Heart left ventricle (tissue), 16 donors: ENCODE results near the gene NBAS. TPM values are rescaled to one million over a fixed set of nuclear protein-coding genes. Genes with fewer than 3 reads are reported as not detected.

Experiments used
- ATAC-seq, 4 donors: fragments of 200-7000 bp; cut with Tn5 transposase; one replicate each; pipeline ENCODE4 v1.9.1; 2020 to 2022; ENCODE audit warnings: moderate library complexity in 4 of 4, mild to moderate bottlenecking in 3 of 4, moderate number of reproducible peaks in 1 of 4
- DNase-seq, 5 donors: peaks; one replicate each; pipeline ENCODE4 v3.0.0-alpha.2; 2020
- H3K27ac ChIP-seq, 12 donors: fragments of 200-600 bp; sonication (generic) in 4 of 12; one replicate each; pipeline versions ENCODE4 v1.5.0 to v1.8.0; 2016 to 2022; ENCODE audit warnings: mild to moderate bottlenecking in 2 of 12
- H3K27me3 ChIP-seq, 9 donors: fragments of 200-600 bp; sonication (generic) in 2 of 9; one replicate each; pipeline versions ENCODE4 v1.5.1 to v1.8.0; 2016 to 2022; ENCODE audit warnings: mild to moderate bottlenecking in 3 of 9
- H3K36me3 ChIP-seq, 9 donors: fragments of 200-600 bp; sonication (generic) in 2 of 9; one replicate each; pipeline versions ENCODE4 v1.5.0 to v1.8.0; 2018 to 2022; ENCODE audit warnings: mild to moderate bottlenecking in 2 of 9
- H3K4me1 ChIP-seq, 12 donors: fragments of 200-600 bp; sonication (generic) in 4 of 12; one replicate each; pipeline versions ENCODE4 v1.5.0 to v1.8.0; 2016 to 2022; ENCODE audit warnings: mild to moderate bottlenecking in 3 of 12
- H3K4me3 ChIP-seq, 12 donors: fragments of 200-600 bp; sonication (generic) in 4 of 12; one replicate each; pipeline versions ENCODE4 v1.5.0 to v1.8.0; 2017 to 2022; ENCODE audit warnings: mild to moderate bottlenecking in 9 of 12, moderate library complexity in 4 of 12
- H3K9me3 ChIP-seq, 12 donors: fragments of 200-600 bp; sonication (generic) in 4 of 12; one replicate each; pipeline versions ENCODE4 v1.5.0 to v1.8.0; 2016 to 2022; ENCODE audit warnings: mild to moderate bottlenecking in 1 of 12
- CTCF ChIP-seq, 12 donors: fragments of 200-600 bp; sonication (generic) in 4 of 12; IDR thresholded peaks; one replicate each; pipeline versions ENCODE4 v1.5.0 to v1.8.0; 2018 to 2022; ENCODE audit warnings: antibody characterized with exemption in 12 of 12, mild to moderate bottlenecking in 5 of 12
- POLR2A ChIP-seq, 2 donors: fragments of 450-650 bp; IDR thresholded peaks; one replicate each; pipeline ENCODE4 v1.6.1; 2017; ENCODE audit warnings: antibody characterized with exemption in 2 of 2, mild to moderate bottlenecking in 2 of 2, moderate library complexity in 2 of 2
- WGBS, 4 donors: extraction: QIAGEN DNeasy Blood & Tissue Kit in 2 of 4; methylation state at CpG; one replicate each; pipeline versions ENCODE4 v1.1.5 to v1.1.7; 2013 to 2018; 5-methylcytosine and 5-hydroxymethylcytosine counted together
- intact Hi-C, 10 donors: fragments of 100-400 bp; cut with DNase I; formaldehyde crosslinking; loops; one replicate each; pipeline versions ENCODE4 v1.11.1 to v1.14.2; 2022
- polyA plus RNA-seq, 2 donors: library from polyadenylated mRNA; stranded (reverse); fragments of 200-250 nt; gene quantifications; one replicate each; pipeline ENCODE4 v1.2.3, GENCODE V29; 2013
- total RNA-seq, 9 donors: library from RNA; depleted of rRNA in 2 of 9; stranded (reverse); fragments of >200 nt in 2 of 9; fragmentation: NEBNext Ultra II Directional in 3 of 9; extraction: Animal tissue kit (Norgen Biotek cat#: 25700) in 3 of 9; gene quantifications; one replicate each; pipeline versions ENCODE4 v1.1.0 to v1.2.4, GENCODE V29; 2016 to 2023
- donor health status: ischemic (EF 13 %, LVEDD 7.1; RV severe dilation, severe dysfunction).
- donor health status: healthy with polysubstance abuse.
- donor health status: DM: no; HTN: yes; CAD: no.
- donor health status: DM: no; HTN: no; CAD: no.
- donor health status: ischemic (EF 25% LVEDD 6.9; RV normal size, moderate dysfunction).
- donor health status: ischemic (EF 25% LVEDD 5.7; RV mildly dilated, moderate dysfunction).
- donor health status: healthy.
- donor health status: DM: yes; HTN: yes; CAD: no.
- donor health status: ischemic (EF 35%, LVEDD 5.7; RV mildly dilated, moderate dysfunction).
- donor health status: nonischemic (EF 11% LVEDD 7.7; RV severe dilation, severe dysfunction).
- donor health status: DM: yes; HTN: yes; CAD: no.
- donor health status: PGD.
- donor health status: ischemic (EF 29% LVEDD 5.4; RV normal size, mild dysfunction).
- donor health status: nonischemic (EF 23%, LVEDD 6.1; RV moderate dilation, normal function).

NBAS gene
- total and polyA plus RNA-seq, 11 donors, result 23.1 to 63.0 (median 50.5) TPM

GRCh38 chr2:15224641-15225040 is 336.5 kb downstream of the NBAS start:
- DNase-seq (no peak), ATAC-seq (no peak)
- no peak overlapping the region for H3K27ac ChIP-seq
- H3K4me1 ChIP-seq, result peaks cover 0 to 9% (median 0%) of the 10 kb centered on the region in 12 donors
- H3K27me3 ChIP-seq, result no peaks in the 10 kb centered on the region
- H3K9me3 ChIP-seq, result peaks cover 0 to 5% (median 0%) of the 10 kb centered on the region in 12 donors
- intact Hi-C loops, result no loop called here
- no peak overlapping the region for H3K4me3 ChIP-seq
- peaks cover 0 to 18% (median 0%) of the 10 kb centered on the region in 9 donors for H3K36me3 ChIP-seq
- TF ChIP-seq POLR2A (IDR thresholded peaks at IDR 0.05) (no peak), CTCF (IDR thresholded peaks at IDR 0.05) (no peak)
- 91 to 95% (median 94%) methylated on average over 6 of the region's 6 CpGs for WGBS, 4 donors

- intact Hi-C loops, result no loop called here
- Histone ChIP-seq H3K4me1 (peaks cover 0 to 9% (median 0%) of the 10 kb centered on the region in 12 donors), H3K36me3 (peaks cover 0 to 15% (median 0%) of the 10 kb centered on the region in 9 donors), H3K27me3 (no peaks in the 10 kb centered on the region), H3K9me3 (peaks cover 0 to 5% (median 0%) of the 10 kb centered on the region in 12 donors), H3K4me3 (no peak overlapping the region), H3K27ac (no peak overlapping the region)
- 37 to 52% (median 49%) methylated on average over 3 of the region's 3 CpGs for WGBS, 4 donors
- TF ChIP-seq POLR2A (IDR thresholded peaks at IDR 0.05) (no peak), CTCF (IDR thresholded peaks at IDR 0.05) (no peak)
- ATAC-seq (no peak), DNase-seq (no peak)
Measured at GRCh38 chr2:15223887-15224286, 337.2 kb downstream of the NBAS start.

- Histone ChIP-seq H3K27ac (no peak overlapping the region), H3K4me1 (peaks cover 0 to 9% (median 0%) of the 10 kb centered on the region in 12 donors), H3K9me3 (peaks cover 0 to 5% (median 0%) of the 10 kb centered on the region in 12 donors), H3K36me3 (peaks cover 0 to 20% (median 10%) of the 10 kb centered on the region in 9 donors), H3K4me3 (no peak overlapping the region), H3K27me3 (no peaks in the 10 kb centered on the region)
- 59 to 66% (median 61%) methylated on average over 3 of the region's 3 CpGs for WGBS, 4 donors
- DNase-seq, result no peak
- TF ChIP-seq POLR2A (IDR thresholded peaks at IDR 0.05) (no peak), CTCF (IDR thresholded peaks at IDR 0.05) (no peak)
- ATAC-seq, result no peak
- intact Hi-C loops, result no loop called here
Measured at GRCh38 chr2:15222856-15223255, 338.3 kb downstream of the NBAS start.

GRCh38 chr2:15220603-15221002 is 340.5 kb downstream of the NBAS start:
- no peaks in the 10 kb centered on the region for H3K27me3 ChIP-seq
- intact Hi-C loops, result no loop called here
- DNase-seq (no peak), ATAC-seq (no peak)
- H3K4me3 ChIP-seq, result no peak overlapping the region
- H3K27ac ChIP-seq, result no peak overlapping the region
- peaks cover 0 to 38% (median 19%) of the 10 kb centered on the region in 9 donors for H3K36me3 ChIP-seq
- TF ChIP-seq CTCF (IDR thresholded peaks at IDR 0.05) (no peak), POLR2A (IDR thresholded peaks at IDR 0.05) (no peak)
- H3K4me1 ChIP-seq, result peaks cover 0 to 9% (median 0%) of the 10 kb centered on the region in 12 donors
- no peaks in the 10 kb centered on the region for H3K9me3 ChIP-seq
